Nephron progenitor cell (in vitro differentiated cells): ENCODE measurements around the gene EEFSEC.

ENCODE experiments used
- DNase-seq: peaks from one replicate; pipeline ENCODE4 v3.0.0; 2021
- H3K27ac Mint-ChIP-seq: 2 replicates; pipeline ENCODE4 v1.8.0; 2021; ENCODE audit warnings: mild to moderate bottlenecking, moderate library complexity, mixed read lengths
- H3K27me3 Mint-ChIP-seq: 2 replicates; pipeline ENCODE4 v1.8.0; 2021; ENCODE audit warnings: mild to moderate bottlenecking, low read depth, mixed read lengths; ENCODE audit not compliant: poor library complexity
- H3K36me3 Mint-ChIP-seq: 2 replicates; pipeline ENCODE4 v1.8.0; 2021; ENCODE audit warnings: low read depth, mixed read lengths
- H3K4me1 Mint-ChIP-seq: 2 replicates; pipeline ENCODE4 v1.8.0; 2021; ENCODE audit warnings: mixed read lengths
- H3K4me3 Mint-ChIP-seq: 2 replicates; pipeline ENCODE4 v1.8.0; 2021; ENCODE audit warnings: mild to moderate bottlenecking, moderate library complexity, mixed read lengths
- H3K9me3 Mint-ChIP-seq: 2 replicates; pipeline ENCODE4 v1.8.0; 2021; ENCODE audit warnings: mild to moderate bottlenecking, moderate library complexity, mixed read lengths
- CTCF ChIP-seq: fragments of 200-600 bp; sonication (generic); IDR thresholded peaks from 2 replicates; pipeline ENCODE4 v1.5.0; 2021; ENCODE audit warnings: antibody characterized with exemption

The EEFSEC gene

GRCh38 chr3:128153156-128154041, at the start of gene EEFSEC:
Gene EEFSEC, plus strand, starts transcription at chr3:128153481. Its CDS starts 27 bp downstream, at chr3:128153508.
- H3K9me3 Mint-ChIP-seq = peaks cover 34% of the 10 kb centered on the region
- peaks cover 34% of the 10 kb centered on the region for H3K27me3 Mint-ChIP-seq
- peak within 1 kb of the TSS; percentile 91 for H3K4me3 Mint-ChIP-seq
- peaks cover 6% of the 10 kb centered on the region for H3K4me1 Mint-ChIP-seq
- peak; percentile 81 for DNase-seq
- TF ChIP-seq CTCF = no peak
- H3K27ac Mint-ChIP-seq = peak within 1 kb of the TSS; percentile 50
- peaks cover 31% of the 10 kb centered on the region for H3K36me3 Mint-ChIP-seq

- Mint-ChIP-seq H3K9me3 (no peaks in the 10 kb centered on the region), H3K4me1 (peaks cover 25% of the 10 kb centered on the region), H3K27ac (no peak overlapping the region), H3K27me3 (no peaks in the 10 kb centered on the region), H3K36me3 (peaks cover 66% of the 10 kb centered on the region), H3K4me3 (no peak overlapping the region)
- no peak for DNase-seq
- no peak for TF ChIP-seq CTCF
These were observed 45.4 kb upstream of the EEFSEC start for GRCh38 chr3:128107834-128108233.

- no peak for TF ChIP-seq CTCF
- H3K27ac Mint-ChIP-seq = peak overlapping the region; percentile 43
- H3K4me3 Mint-ChIP-seq = no peak overlapping the region
- H3K27me3 Mint-ChIP-seq = no peaks in the 10 kb centered on the region
- peaks cover 30% of the 10 kb centered on the region for H3K4me1 Mint-ChIP-seq
- peaks cover 64% of the 10 kb centered on the region for H3K36me3 Mint-ChIP-seq
- no peaks in the 10 kb centered on the region for H3K9me3 Mint-ChIP-seq
- no peak for DNase-seq
These were observed 42.1 kb upstream of the EEFSEC start for GRCh38 chr3:128111147-128111546.

GRCh38 chr3:128112357-128112968, 40.8 kb upstream of the EEFSEC start:
- Mint-ChIP-seq H3K9me3 (no peaks in the 10 kb centered on the region), H3K27ac (peak overlapping the region; percentile 50), H3K4me3 (no peak overlapping the region), H3K4me1 (peaks cover 30% of the 10 kb centered on the region), H3K27me3 (no peaks in the 10 kb centered on the region), H3K36me3 (peaks cover 64% of the 10 kb centered on the region)
- DNase-seq = no peak
- no peak for TF ChIP-seq CTCF

- TF ChIP-seq CTCF = no peak
- Mint-ChIP-seq H3K9me3 (no peaks in the 10 kb centered on the region), H3K4me1 (peaks cover 20% of the 10 kb centered on the region), H3K27me3 (no peaks in the 10 kb centered on the region), H3K27ac (no peak overlapping the region), H3K36me3 (peaks cover 66% of the 10 kb centered on the region), H3K4me3 (no peak overlapping the region)
- peak; percentile 10 for DNase-seq
These were observed 39.2 kb upstream of the EEFSEC start for GRCh38 chr3:128113817-128114794.
